HepG2 (cell line): ENCODE data around the gene COG5. TPM values are rescaled to one million over a fixed set of nuclear protein-coding genes. Genes with fewer than 3 reads are reported as not detected.

Source experiments
- EP300 ChIP-seq, 3 experiments: sonication (generic) in 1 of 3; formaldehyde crosslinking in 1 of 3; IDR thresholded peaks; 2 replicates each; pipeline versions ENCODE4 v1.5.1 to v1.6.1; 2011 to 2020; ENCODE audit warnings: low read depth in 2 of 3, low read length in 2 of 3, borderline replicate concordance in 1 of 3, improper control_type of control experiment in 1 of 3, mild to moderate bottlenecking in 1 of 3, missing genetic modification reagents in 1 of 3, moderate library complexity in 1 of 3
- ETV5 ChIP-seq: IDR thresholded peaks from 2 replicates; pipeline ENCODE4 v1.6.1; 2018; ENCODE audit warnings: missing biosample characterization, missing genetic modification reagents, inconsistent platforms, borderline replicate concordance
- FOSL1 ChIP-seq: sonication (generic); formaldehyde crosslinking; IDR thresholded peaks from 2 replicates; pipeline ENCODE4 v1.9.0; 2021; ENCODE audit warnings: missing genetic modification reagents, borderline replicate concordance
- KDM5A ChIP-seq: fragments of 200-600 bp; sonication (generic); IDR thresholded peaks from 2 replicates; pipeline ENCODE4 v1.7.0; 2018; ENCODE audit warnings: antibody characterized with exemption, mild to moderate bottlenecking, low read length, borderline replicate concordance
- RBM39 ChIP-seq: fragments of 200-400 bp; formaldehyde crosslinking; IDR thresholded peaks from one replicate; pipeline ENCODE4 v1.6.1; 2018; ENCODE audit warnings: antibody characterized with exemption, mild to moderate bottlenecking, low read depth, low read length; ENCODE audit not compliant: poor library complexity, severe bottlenecking
- RFXAP ChIP-seq: sonication (generic); formaldehyde crosslinking; IDR thresholded peaks from 2 replicates; pipeline ENCODE4 v1.4.0; 2020; ENCODE audit warnings: missing genetic modification reagents, borderline replicate concordance
- SAP130 ChIP-seq: IDR thresholded peaks from 2 replicates; pipeline ENCODE4 v1.6.1; 2016; ENCODE audit warnings: low read depth
- SP140L ChIP-seq: sonication (generic); formaldehyde crosslinking; IDR thresholded peaks from 2 replicates; pipeline ENCODE4 v1.4.0; 2020; ENCODE audit warnings: missing genetic modification reagents, borderline replicate concordance
- SRF ChIP-seq: IDR thresholded peaks from 2 replicates; pipeline ENCODE4 v1.6.1; 2011; ENCODE audit warnings: mild to moderate bottlenecking, low read depth, low read length, moderate library complexity
- TP53 ChIP-seq: sonication (generic); formaldehyde crosslinking; conservative IDR thresholded peaks from 2 replicates; pipeline ENCODE4 v1.4.0; 2020; ENCODE audit warnings: missing genetic modification reagents
- ZNF883 ChIP-seq: sonication (generic); formaldehyde crosslinking; IDR thresholded peaks from 2 replicates; pipeline ENCODE4 v1.5.1; 2020; ENCODE audit warnings: mild to moderate bottlenecking, missing genetic modification reagents; ENCODE audit errors: not compliant biosample characterization
- ZSCAN29 ChIP-seq: sonication (generic); formaldehyde crosslinking; conservative IDR thresholded peaks from 2 replicates; pipeline ENCODE4 v1.4.0; 2020; ENCODE audit warnings: mild to moderate bottlenecking, missing genetic modification reagents
- polyA plus RNA-seq, 8 experiments: library from polyadenylated mRNA; depleted of rRNA in 3 of 8; stranded (reverse) in 7 of 8; unstranded in 1 of 8; fragments of >200 nt; fragmentation: Illumina TruSeq in 4 of 8; extraction: Trizol in 4 of 8; gene quantifications; 2 replicates each; pipeline versions ENCODE4 v1.2.1 to v1.2.3, GENCODE V29; 2011 to 2016; ENCODE audit warnings: low read depth in 4 of 8, missing spikeins in 1 of 8, mixed read lengths in 1 of 8; ENCODE audit not compliant: insufficient read depth in 1 of 8
- total RNA-seq, 5 experiments: library from RNA; depleted of rRNA; stranded (reverse); fragments of >200 nt; fragmentation: Illumina TruSeq; extraction: Trizol; gene quantifications; 2 replicates each; pipeline ENCODE4 v1.2.3, GENCODE V29; 2016; ENCODE audit warnings: low read depth in 1 of 5
- TF ChIP-seq, protein P1 (sequence below): sonication (generic); formaldehyde crosslinking; conservative IDR thresholded peaks from 2 replicates; pipeline ENCODE4 v1.4.0; 2020; ENCODE audit warnings: missing genetic modification reagents
- TF ChIP-seq, protein P2 (sequence below): sonication (generic); formaldehyde crosslinking; IDR thresholded peaks from 2 replicates; pipeline ENCODE4 v1.5.0; 2020; ENCODE audit warnings: missing genetic modification reagents
- TF ChIP-seq, protein P3 (sequence below): sonication (generic); formaldehyde crosslinking; IDR thresholded peaks from 2 replicates; pipeline ENCODE4 v1.5.0; 2020; ENCODE audit warnings: mild to moderate bottlenecking, missing genetic modification reagents
- TF ChIP-seq, protein P4 (sequence below): sonication (generic); formaldehyde crosslinking; IDR thresholded peaks from 2 replicates; pipeline ENCODE4 v1.4.0; 2020; ENCODE audit warnings: missing genetic modification reagents
- TF ChIP-seq, protein P5 (sequence below): sonication (generic); formaldehyde crosslinking; IDR thresholded peaks from 2 replicates; pipeline ENCODE4 v1.4.0; 2020; ENCODE audit warnings: mild to moderate bottlenecking, missing genetic modification reagents

The COG5 gene
- total and polyA plus RNA-seq, 2 of the 13 experiments (the other 11 are each of a cell fraction or from before 2014, with no cell fraction given): 20.4 to 31.3 TPM

DNA sequence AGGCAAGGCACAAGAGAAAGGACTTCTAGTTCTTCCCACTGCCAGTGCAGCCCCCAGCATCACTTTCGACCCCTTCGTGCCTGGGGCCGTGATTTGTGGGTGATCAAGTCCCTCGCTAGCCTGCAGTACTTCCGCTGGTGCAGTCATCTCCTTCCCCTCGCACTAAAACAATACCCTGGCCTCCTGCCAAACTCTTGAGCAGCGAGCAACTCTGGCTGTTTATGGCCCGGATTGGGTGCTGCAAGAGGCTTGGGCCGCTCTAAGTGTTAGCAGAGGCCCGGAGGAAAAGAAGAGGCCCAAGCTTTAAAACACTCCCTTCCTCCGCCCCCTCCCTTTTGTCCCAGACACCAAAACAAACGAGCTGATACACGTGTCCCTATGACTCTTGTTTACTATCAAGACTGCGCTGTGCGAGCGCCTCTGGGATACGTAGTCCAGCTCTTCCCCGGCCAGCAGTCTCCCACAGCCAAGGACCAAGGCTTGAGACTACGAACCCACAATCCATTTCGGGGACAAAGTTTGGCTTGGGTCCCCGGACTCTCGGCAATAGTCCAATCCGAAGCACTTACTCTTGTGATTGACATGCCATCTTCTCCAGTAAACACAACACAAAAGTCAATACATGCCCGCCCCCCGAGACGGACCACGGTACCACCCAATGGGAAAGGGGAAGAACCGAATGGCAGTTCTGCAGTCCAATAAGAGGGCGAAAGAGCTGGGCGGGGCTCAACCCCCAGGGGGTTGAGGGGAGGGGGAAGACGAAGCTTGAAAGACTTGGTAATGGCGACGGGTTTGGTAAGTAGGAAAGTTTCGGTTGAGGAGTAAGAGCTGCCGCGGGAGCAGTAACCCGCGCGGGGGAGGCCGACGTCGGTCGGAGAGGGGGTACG lies 395.2 kb downstream of the COG5 start, which contains the start of gene HBP1 (continued):
- TF ChIP-seq, protein P1, sequence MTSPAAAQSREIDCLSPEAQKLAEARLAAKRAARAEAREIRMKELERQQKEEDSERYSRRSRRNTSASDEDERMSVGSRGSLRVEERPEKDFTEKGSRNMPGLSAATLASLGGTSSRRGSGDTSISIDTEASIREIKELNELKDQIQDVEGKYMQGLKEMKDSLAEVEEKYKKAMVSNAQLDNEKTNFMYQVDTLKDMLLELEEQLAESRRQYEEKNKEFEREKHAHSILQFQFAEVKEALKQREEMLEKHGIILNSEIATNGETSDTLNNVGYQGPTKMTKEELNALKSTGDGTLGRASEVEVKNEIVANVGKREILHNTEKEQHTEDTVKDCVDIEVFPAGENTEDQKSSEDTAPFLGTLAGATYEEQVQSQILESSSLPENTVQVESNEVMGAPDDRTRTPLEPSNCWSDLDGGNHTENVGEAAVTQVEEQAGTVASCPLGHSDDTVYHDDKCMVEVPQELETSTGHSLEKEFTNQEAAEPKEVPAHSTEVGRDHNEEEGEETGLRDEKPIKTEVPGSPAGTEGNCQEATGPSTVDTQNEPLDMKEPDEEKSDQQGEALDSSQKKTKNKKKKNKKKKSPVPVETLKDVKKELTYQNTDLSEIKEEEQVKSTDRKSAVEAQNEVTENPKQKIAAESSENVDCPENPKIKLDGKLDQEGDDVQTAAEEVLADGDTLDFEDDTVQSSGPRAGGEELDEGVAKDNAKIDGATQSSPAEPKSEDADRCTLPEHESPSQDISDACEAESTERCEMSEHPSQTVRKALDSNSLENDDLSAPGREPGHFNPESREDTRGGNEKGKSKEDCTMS (CRISPR knock-in tag): no peak
- TF ChIP-seq, protein P2, sequence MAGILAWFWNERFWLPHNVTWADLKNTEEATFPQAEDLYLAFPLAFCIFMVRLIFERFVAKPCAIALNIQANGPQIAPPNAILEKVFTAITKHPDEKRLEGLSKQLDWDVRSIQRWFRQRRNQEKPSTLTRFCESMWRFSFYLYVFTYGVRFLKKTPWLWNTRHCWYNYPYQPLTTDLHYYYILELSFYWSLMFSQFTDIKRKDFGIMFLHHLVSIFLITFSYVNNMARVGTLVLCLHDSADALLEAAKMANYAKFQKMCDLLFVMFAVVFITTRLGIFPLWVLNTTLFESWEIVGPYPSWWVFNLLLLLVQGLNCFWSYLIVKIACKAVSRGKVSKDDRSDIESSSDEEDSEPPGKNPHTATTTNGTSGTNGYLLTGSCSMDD (CRISPR knock-in tag): no peak
- no peak for TF ChIP-seq ZSCAN29 (CRISPR knock-in tag)
- no peak for TF ChIP-seq SP140L (CRISPR knock-in tag)
- TF ChIP-seq ETV5 (CRISPR knock-in tag): 0 out of 2 replicates have a peak, but pooled peaks have one; percentile 41
- TF ChIP-seq SAP130 (CRISPR knock-in tag): peak; percentile 98
- TF ChIP-seq SRF: 0 out of 2 replicates have a peak, but pooled peaks have one; percentile 14
- TF ChIP-seq, protein P3, sequence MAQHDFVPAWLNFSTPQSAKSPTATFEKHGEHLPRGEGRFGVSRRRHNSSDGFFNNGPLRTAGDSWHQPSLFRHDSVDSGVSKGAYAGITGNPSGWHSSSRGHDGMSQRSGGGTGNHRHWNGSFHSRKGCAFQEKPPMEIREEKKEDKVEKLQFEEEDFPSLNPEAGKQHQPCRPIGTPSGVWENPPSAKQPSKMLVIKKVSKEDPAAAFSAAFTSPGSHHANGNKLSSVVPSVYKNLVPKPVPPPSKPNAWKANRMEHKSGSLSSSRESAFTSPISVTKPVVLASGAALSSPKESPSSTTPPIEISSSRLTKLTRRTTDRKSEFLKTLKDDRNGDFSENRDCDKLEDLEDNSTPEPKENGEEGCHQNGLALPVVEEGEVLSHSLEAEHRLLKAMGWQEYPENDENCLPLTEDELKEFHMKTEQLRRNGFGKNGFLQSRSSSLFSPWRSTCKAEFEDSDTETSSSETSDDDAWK (CRISPR knock-in tag): no peak
- no peak; a peak in 1 of 4 replicates for TF ChIP-seq EP300 (IDR thresholded peaks at IDR 0.05; ENCODE audit: low read depth in 2 of 2, low read length in 2 of 2)
- TF ChIP-seq EP300 (CRISPR knock-in tag; IDR thresholded peaks at IDR 0.05; ENCODE audit: borderline replicate concordance): peak; percentile 17; the same call in 1 of the 2 replicates
- peak; percentile 71; the same call in 1 of the 2 replicates for TF ChIP-seq KDM5A
- no peak for TF ChIP-seq TP53 (CRISPR knock-in tag)
- TF ChIP-seq ZNF883 (CRISPR knock-in tag): no peak
- TF ChIP-seq RFXAP (CRISPR knock-in tag): 0 out of 2 replicates have a peak, but pooled peaks have one; percentile 14
- TF ChIP-seq, protein P4, sequence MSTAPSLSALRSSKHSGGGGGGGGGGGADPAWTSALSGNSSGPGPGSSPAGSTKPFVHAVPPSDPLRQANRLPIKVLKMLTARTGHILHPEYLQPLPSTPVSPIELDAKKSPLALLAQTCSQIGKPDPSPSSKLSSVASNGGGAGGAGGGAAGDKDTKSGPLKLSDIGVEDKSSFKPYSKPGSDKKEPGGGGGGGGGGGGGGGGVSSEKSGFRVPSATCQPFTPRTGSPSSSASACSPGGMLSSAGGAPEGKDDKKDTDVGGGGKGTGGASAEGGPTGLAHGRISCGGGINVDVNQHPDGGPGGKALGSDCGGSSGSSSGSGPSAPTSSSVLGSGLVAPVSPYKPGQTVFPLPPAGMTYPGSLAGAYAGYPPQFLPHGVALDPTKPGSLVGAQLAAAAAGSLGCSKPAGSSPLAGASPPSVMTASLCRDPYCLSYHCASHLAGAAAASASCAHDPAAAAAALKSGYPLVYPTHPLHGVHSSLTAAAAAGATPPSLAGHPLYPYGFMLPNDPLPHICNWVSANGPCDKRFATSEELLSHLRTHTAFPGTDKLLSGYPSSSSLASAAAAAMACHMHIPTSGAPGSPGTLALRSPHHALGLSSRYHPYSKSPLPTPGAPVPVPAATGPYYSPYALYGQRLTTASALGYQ (CRISPR knock-in tag): no peak
- no peak for TF ChIP-seq FOSL1 (CRISPR knock-in tag)
- TF ChIP-seq, protein P5, sequence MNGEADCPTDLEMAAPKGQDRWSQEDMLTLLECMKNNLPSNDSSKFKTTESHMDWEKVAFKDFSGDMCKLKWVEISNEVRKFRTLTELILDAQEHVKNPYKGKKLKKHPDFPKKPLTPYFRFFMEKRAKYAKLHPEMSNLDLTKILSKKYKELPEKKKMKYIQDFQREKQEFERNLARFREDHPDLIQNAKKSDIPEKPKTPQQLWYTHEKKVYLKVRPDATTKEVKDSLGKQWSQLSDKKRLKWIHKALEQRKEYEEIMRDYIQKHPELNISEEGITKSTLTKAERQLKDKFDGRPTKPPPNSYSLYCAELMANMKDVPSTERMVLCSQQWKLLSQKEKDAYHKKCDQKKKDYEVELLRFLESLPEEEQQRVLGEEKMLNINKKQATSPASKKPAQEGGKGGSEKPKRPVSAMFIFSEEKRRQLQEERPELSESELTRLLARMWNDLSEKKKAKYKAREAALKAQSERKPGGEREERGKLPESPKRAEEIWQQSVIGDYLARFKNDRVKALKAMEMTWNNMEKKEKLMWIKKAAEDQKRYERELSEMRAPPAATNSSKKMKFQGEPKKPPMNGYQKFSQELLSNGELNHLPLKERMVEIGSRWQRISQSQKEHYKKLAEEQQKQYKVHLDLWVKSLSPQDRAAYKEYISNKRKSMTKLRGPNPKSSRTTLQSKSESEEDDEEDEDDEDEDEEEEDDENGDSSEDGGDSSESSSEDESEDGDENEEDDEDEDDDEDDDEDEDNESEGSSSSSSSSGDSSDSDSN (CRISPR knock-in tag): no peak; the same call in 1 of the 2 replicates
- TF ChIP-seq RBM39: peak; percentile 41
